ENCODE measurements around the gene AP1S3.

AP1S3 gene

GRCh38 chr2:223759569-223760430 is 77.6 kb downstream of the AP1S3 start:
- DNase-seq (ENCODE audit: low read depth) = no peak

- no peak for DNase-seq (ENCODE audit: low read depth)
Observed at GRCh38 chr2:223758131-223758840, 79.1 kb downstream of the AP1S3 start.

GRCh38 chr2:223753940-223754339 is 83.4 kb downstream of the AP1S3 start:
- DNase-seq (ENCODE audit: low read depth) = no peak

DNA sequence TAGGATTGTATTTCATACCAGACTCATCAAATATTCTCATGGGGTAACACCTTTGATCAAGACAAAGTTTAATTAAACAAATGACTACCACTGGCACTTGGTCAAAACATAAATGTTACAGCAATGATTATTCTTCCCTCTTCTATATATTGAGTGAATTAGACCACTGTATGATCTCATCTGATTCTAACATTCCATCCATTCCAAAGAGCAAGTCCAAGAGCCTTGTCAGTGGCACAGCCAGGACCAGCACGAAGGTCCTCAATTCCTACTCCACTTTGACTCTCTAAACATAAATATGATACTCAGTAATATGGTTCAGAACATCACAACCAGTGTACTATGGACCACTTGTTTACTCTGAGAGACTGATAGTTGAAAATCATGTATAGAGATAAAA is 86.4 kb downstream of the AP1S3 start:
- DNase-seq (ENCODE audit: low read depth) = no peak

GRCh38 chr2:223747392-223748042 is 89.9 kb downstream of the AP1S3 start:
- no peak for DNase-seq (ENCODE audit: low read depth)

- no peak for DNase-seq (ENCODE audit: low read depth)
Observed at GRCh38 chr2:223746611-223747010, 90.8 kb downstream of the AP1S3 start.

GRCh38 chr2:223744580-223744979 is 92.8 kb downstream of the AP1S3 start:
- no peak for DNase-seq (ENCODE audit: low read depth)

- DNase-seq (ENCODE audit: low read depth) = no peak
Observed at GRCh38 chr2:223740679-223741078, 96.7 kb downstream of the AP1S3 start.

DNA sequence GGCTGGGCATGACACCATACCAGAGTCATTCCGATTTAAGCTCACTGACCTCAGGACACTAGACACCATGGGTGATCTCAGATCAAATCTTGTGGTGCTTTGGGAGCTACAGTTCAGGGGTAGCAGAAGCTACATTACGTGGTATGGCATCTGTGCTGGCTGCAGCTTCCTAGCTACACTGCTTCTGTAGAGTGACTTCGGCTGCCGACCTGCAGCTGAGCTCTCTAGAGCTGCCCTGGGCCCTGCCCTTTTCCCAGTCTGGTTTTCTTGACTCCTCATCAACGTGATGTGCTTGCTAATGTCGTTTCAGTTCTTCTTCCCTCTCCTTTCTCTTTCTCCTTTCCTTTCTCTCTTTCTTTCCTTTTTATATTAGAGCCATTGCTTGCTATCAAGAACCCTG is 100.2 kb downstream of the AP1S3 start:
- DNase-seq (ENCODE audit: low read depth) = no peak

GRCh38 chr2:223736488-223736887 is 100.9 kb downstream of the AP1S3 start:
- DNase-seq (ENCODE audit: low read depth) = no peak

DNA sequence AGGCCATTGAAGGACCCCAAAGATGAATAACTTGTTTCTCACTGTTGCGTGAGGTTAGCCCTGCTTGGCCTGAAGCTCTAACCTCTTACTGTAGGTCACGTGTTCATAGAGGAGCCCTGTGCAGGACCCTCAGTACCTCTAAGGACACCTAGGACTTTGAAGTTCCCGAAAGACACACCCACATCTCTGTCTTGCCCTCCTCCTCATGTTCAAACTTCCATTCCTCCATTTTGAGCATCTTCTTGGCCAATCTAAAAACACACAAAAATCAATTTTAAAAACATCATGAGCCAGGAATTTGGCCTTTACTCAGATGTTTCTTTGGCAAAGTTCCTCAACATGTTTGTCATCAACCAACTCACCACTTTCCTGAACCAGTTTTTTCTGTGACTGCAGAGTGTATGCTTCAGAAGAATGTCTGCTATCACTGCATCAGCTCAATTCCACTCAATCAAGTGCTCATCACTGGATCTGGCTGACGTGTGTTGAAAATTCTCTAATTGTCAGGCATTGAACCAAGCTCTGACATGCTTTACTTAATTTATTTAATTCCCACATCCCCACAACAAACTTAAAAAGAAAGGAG is 101.6 kb downstream of the AP1S3 start:
- no peak for DNase-seq (ENCODE audit: low read depth)

- DNase-seq (ENCODE audit: low read depth) = no peak
Observed at GRCh38 chr2:223735035-223735640, 102.2 kb downstream of the AP1S3 start.

- no peak for DNase-seq (ENCODE audit: low read depth)
Observed at GRCh38 chr2:223734346-223734745, 103.0 kb downstream of the AP1S3 start.

GRCh38 chr2:223732346-223732745 is 105.0 kb downstream of the AP1S3 start:
- DNase-seq (ENCODE audit: low read depth) = no peak

DNA sequence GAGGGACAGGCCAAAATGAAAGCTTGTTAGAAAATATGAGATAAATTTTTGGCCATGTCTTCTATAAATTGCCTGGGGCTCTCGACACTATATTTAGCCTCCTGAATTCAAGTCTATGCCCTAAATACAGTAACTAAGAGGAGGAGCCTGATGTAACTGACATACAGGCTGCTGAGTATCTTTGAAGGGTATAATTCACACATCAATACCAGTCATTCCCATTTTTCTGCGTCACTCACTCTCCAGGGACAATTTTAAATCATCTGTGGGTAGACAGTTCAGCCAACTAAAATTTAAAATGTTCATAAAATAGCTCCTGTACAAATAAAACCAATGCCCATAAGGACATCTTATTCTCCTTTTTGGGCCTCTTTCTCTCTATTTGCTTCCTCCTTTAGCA is 105.9 kb downstream of the AP1S3 start:
- no peak for DNase-seq (ENCODE audit: low read depth)

GRCh38 chr2:223729781-223730180 is 107.6 kb downstream of the AP1S3 start:
- DNase-seq (ENCODE audit: low read depth) = no peak

- no peak for DNase-seq (ENCODE audit: low read depth)
Observed at GRCh38 chr2:223727562-223727961, 109.8 kb downstream of the AP1S3 start.

GRCh38 chr2:223725986-223726970 is 111.1 kb downstream of the AP1S3 start:
- DNase-seq (ENCODE audit: low read depth) = no peak

DNA sequence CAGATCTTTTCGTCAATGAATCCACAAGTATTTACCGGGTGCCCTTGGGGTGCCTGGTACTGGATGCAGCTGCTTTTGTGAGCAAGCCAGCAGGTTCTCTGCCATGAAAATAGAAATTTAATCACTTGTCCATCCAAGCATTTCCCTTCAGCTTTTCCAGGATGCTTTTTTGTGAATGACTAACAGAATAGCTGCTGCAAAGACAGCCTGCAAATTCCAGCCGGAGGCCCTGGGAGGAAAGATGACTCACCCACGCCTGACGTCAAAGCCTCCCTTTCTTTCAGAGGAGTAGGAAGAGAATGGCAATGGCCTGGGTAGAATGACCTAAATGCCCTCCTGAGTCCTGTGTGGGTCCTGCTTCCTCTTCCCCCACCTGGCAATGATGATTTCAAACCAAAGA is 111.9 kb downstream of the AP1S3 start:
- DNase-seq (ENCODE audit: low read depth) = no peak

GRCh38 chr2:223724861-223725260 is 112.5 kb downstream of the AP1S3 start:
- no peak for DNase-seq (ENCODE audit: low read depth)

- no peak for DNase-seq (ENCODE audit: low read depth)
Observed at GRCh38 chr2:223723954-223724411, 113.4 kb downstream of the AP1S3 start.
